ENCODE results near the gene IDH2. TPM values are rescaled to one million over a fixed set of nuclear protein-coding genes. Genes with fewer than 3 reads are reported as not detected.

The IDH2 gene
- polyA plus RNA-seq, 1 experiment: 84.2 TPM

DNA sequence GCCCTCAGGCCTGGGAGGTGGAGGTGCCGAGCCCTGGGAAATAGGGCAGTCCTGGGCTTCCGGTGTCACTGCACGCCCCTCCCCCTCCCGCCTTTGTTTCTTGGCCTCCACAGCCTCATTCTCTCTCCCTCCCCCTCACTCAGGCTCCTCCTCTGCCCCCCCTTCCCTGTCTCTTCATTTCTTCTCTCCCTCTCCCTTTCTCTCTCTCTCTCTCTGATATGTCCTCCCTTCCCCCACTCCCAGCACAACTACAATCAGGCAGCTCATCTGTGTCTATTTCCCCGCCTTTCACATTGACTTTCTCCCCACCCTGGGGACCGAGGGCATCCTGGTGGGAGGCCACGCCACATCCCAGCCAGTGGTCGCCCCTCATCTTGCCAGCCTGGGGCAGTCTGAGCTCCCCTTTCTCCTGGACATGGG, 40.2 kb downstream of the IDH2 start:
- DNase-seq (ENCODE audit: low read depth, low spot score): no peak

DNA sequence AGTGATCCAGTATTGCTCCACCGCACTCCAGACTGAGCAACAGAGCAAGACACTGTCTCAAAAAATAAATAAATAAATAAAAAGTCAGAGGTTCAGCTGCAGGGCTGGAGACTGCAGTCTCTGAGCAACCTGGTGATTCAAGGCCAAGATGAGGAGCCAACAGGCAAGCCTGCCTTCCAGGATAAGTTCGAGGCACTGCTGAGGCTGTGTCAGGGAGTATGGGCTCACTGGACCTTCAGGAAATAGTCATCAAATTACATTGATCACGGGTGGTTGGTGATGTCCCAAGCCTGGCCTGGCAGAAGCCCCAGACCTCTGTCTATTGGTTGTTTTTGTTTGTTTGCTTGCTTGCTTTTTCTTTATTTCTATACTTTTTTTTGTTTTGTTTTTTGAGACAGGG, 41.5 kb downstream of the IDH2 start:
- Histone ChIP-seq H3K4me3 (ENCODE audit: low read depth, low read length) (no peak overlapping the region), H3K27me3 (ENCODE audit: control insufficient read depth, insufficient read depth, low read length) (no peaks in the 10 kb centered on the region), H3K27ac (ENCODE audit: low read depth, low read length) (no peak overlapping the region), H3K9me3 (ENCODE audit: control insufficient read depth, insufficient read depth, low read length) (peaks cover 4% of the 10 kb centered on the region; the same call in 1 of the 2 replicates)
- CTCF ChIA-PET: no interaction called here
- no peak for DNase-seq (ENCODE audit: low read depth, low spot score)
- POLR2A ChIA-PET: no interaction called here
- TF ChIP-seq, protein P1, sequence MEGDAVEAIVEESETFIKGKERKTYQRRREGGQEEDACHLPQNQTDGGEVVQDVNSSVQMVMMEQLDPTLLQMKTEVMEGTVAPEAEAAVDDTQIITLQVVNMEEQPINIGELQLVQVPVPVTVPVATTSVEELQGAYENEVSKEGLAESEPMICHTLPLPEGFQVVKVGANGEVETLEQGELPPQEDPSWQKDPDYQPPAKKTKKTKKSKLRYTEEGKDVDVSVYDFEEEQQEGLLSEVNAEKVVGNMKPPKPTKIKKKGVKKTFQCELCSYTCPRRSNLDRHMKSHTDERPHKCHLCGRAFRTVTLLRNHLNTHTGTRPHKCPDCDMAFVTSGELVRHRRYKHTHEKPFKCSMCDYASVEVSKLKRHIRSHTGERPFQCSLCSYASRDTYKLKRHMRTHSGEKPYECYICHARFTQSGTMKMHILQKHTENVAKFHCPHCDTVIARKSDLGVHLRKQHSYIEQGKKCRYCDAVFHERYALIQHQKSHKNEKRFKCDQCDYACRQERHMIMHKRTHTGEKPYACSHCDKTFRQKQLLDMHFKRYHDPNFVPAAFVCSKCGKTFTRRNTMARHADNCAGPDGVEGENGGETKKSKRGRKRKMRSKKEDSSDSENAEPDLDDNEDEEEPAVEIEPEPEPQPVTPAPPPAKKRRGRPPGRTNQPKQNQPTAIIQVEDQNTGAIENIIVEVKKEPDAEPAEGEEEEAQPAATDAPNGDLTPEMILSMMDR (IDR thresholded peaks at IDR 0.05; ENCODE audit: low read depth, low read length): no peak

More for the DNA sequence above, 40.2 kb downstream of the IDH2 start:
- ChIA-PET CTCF (interaction anchor here (0.6 kb wide), 1 partner anchor 775 kb away, joined by 4 read pairs; no protein-coding TSS in a partner anchor), POLR2A (no interaction called here)
- TF ChIP-seq, protein P1 (IDR thresholded peaks at IDR 0.05; ENCODE audit: low read depth, low read length): no peak
- H3K9me3 ChIP-seq (ENCODE audit: control insufficient read depth, insufficient read depth, low read length): peaks cover 4% of the 10 kb centered on the region; the same call in 1 of the 2 replicates
- H3K27ac ChIP-seq (ENCODE audit: low read depth, low read length): no peak overlapping the region
- H3K4me3 ChIP-seq (ENCODE audit: low read depth, low read length): no peak overlapping the region
- H3K27me3 ChIP-seq (ENCODE audit: control insufficient read depth, insufficient read depth, low read length): no peaks in the 10 kb centered on the region

DNA sequence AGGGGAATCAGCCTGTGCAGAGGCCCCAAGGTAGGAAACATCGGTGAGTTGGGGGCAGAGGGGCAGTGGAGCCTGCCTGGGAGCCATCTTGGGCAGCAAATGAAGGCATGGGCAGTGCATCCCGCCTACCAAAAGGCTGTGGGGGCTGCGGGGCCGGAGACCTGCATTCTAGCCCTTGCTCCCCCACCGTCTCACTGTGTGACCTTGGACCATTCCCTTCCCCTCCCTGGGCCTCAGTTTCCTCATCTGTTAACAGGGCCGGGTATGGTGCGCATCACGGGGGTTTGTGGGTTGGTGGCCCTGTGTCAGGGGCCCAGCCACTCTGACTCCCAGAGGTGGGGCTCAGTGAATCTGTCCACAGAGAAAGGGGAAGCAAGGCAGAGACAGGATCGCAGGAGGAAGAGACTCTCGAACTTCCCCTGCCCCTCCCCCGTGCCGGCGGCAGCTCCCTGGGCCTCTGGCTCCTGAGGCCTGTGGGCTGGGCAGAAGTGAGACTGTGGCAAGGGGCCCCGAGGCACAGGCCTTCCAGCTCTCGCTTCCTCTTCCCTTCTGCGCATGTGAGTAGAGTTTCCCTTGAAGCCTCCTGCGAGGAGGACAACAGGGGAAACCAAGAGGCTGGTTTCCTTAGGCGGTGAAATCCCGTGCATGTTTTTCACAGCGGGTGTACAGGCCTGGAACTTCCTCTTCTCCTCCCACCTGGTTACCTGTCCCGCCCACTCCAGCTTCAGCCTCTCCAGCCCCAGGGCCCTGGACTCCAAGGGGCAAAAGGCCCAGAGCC, 42.9 kb downstream of the IDH2 start:
- DNase-seq (ENCODE audit: low read depth, low spot score): no peak
- Histone ChIP-seq H3K9me3 (ENCODE audit: control insufficient read depth, insufficient read depth, low read length) (peaks cover 4% of the 10 kb centered on the region; the same call in 1 of the 2 replicates), H3K27ac (ENCODE audit: low read depth, low read length) (no peak overlapping the region), H3K27me3 (ENCODE audit: control insufficient read depth, insufficient read depth, low read length) (no peaks in the 10 kb centered on the region), H3K4me3 (ENCODE audit: low read depth, low read length) (no peak overlapping the region)
- ChIA-PET POLR2A (no interaction called here), CTCF (no interaction called here)
- TF ChIP-seq, protein P1 (IDR thresholded peaks at IDR 0.05; ENCODE audit: low read depth, low read length): no peak

DNA sequence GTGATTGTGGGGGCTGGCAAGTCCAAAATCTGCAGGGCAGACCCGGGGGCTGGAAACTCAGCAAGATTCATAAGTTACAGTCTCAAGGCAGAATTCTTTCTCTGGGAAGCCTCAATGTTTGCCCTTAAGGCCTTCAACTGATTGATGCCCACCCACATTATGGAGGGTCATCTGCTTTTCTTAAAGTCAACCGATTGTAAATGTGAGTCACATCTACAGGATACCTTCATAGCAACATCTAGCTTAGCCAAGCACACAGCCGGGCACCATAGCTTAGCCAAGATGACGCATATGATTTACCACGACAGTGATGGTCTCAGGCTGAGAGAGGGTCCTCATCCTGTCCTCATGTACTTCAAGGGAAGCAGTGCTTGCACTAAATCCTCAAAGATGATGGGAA, 43.5 kb downstream of the IDH2 start:
- peaks cover 4% of the 10 kb centered on the region; the same call in 1 of the 2 replicates for H3K9me3 ChIP-seq (ENCODE audit: control insufficient read depth, insufficient read depth, low read length)
- H3K27ac ChIP-seq (ENCODE audit: low read depth, low read length): no peak overlapping the region
- no peaks in the 10 kb centered on the region for H3K27me3 ChIP-seq (ENCODE audit: control insufficient read depth, insufficient read depth, low read length)
- TF ChIP-seq, protein P1 (IDR thresholded peaks at IDR 0.05; ENCODE audit: low read depth, low read length): no peak
- CTCF ChIA-PET: interaction anchor here (1.5 kb wide), 1 partner anchor 12 kb away, joined by 4 read pairs; no protein-coding TSS in a partner anchor
- no peak overlapping the region for H3K4me3 ChIP-seq (ENCODE audit: low read depth, low read length)
- POLR2A ChIA-PET: no interaction called here
- no peak for DNase-seq (ENCODE audit: low read depth, low spot score)

DNA sequence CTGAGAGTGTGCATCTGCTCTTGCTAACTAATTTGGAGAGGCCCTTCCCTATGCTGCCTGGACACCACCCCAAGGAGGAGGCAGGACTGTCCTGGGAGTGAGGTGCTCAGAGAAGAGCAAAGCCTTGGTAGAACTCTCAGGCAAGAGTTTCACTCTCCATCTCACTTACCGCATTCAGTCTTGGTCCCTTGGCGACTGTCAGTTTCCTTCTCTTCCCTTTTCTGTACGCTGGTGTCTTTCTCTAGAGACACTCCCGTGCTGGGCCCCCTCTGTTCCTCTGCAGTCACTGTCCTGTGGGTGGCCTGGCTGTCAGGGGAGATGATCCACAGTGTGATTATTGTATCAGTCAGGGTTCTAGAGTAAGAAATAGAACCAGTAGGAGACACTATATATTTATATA, 44.0 kb downstream of the IDH2 start:
- H3K27ac ChIP-seq (ENCODE audit: low read depth, low read length): no peak overlapping the region
- peaks cover 4% of the 10 kb centered on the region; the same call in 1 of the 2 replicates for H3K9me3 ChIP-seq (ENCODE audit: control insufficient read depth, insufficient read depth, low read length)
- no peaks in the 10 kb centered on the region for H3K27me3 ChIP-seq (ENCODE audit: control insufficient read depth, insufficient read depth, low read length)
- DNase-seq (ENCODE audit: low read depth, low spot score): no peak
- ChIA-PET CTCF (interaction anchor here (1.5 kb wide), 1 partner anchor 13 kb away, joined by 4 read pairs; no protein-coding TSS in a partner anchor), POLR2A (no interaction called here)
- TF ChIP-seq, protein P1 (IDR thresholded peaks at IDR 0.05; ENCODE audit: low read depth, low read length): no peak
- H3K4me3 ChIP-seq (ENCODE audit: low read depth, low read length): no peak overlapping the region

Measured in AG04450 (cell line).